Measurements from ENCODE around the gene FAM53B.
"Not testable (repeated sequence)": the region's sequence is repeated elsewhere in the genome, so short reads cannot be mapped to it uniquely, and the experiment has no call there.

Gene FAM53B

GRCh38 chr10:124619195-124619594, 125.0 kb downstream of the FAM53B start:
- DNase-seq = no peak

- DNase-seq = no peak
Measured at GRCh38 chr10:124618470-124619073, 125.6 kb downstream of the FAM53B start.

- no peak for DNase-seq
Measured at GRCh38 chr10:124616836-124617130, 127.4 kb downstream of the FAM53B start.

GRCh38 chr10:124616040-124616835, 127.9 kb downstream of the FAM53B start:
- no peak for DNase-seq

- DNase-seq = no peak
Measured at GRCh38 chr10:124615259-124615658, 128.9 kb downstream of the FAM53B start.

- DNase-seq = no peak
Measured at GRCh38 chr10:124614003-124614659, 130.0 kb downstream of the FAM53B start.

- DNase-seq = peak in 2 of 56 donors; percentile 39 to 54
Measured at GRCh38 chr10:124612611-124613498, 131.3 kb downstream of the FAM53B start.

- peak in 1 of 56 donors; percentile 50 for DNase-seq
Measured at GRCh38 chr10:124611738-124612137, 132.4 kb downstream of the FAM53B start.

GRCh38 chr10:124610851-124611250, 133.3 kb downstream of the FAM53B start:
- not testable (repeated sequence) for DNase-seq

- DNase-seq = peak in 2 of 56 donors; percentile 27
Measured at GRCh38 chr10:124610186-124610585, 134.0 kb downstream of the FAM53B start.

GRCh38 chr10:124609698-124610097, 134.5 kb downstream of the FAM53B start:
- no peak for DNase-seq

- DNase-seq = no peak
Measured at GRCh38 chr10:124608093-124608721, 136.0 kb downstream of the FAM53B start.

- DNase-seq = no peak
Measured at GRCh38 chr10:124607693-124608092, 136.5 kb downstream of the FAM53B start.

- no peak for DNase-seq
Measured at GRCh38 chr10:124606822-124607221, 137.4 kb downstream of the FAM53B start.

GRCh38 chr10:124605856-124606812, 138.0 kb downstream of the FAM53B start:
- no peak for DNase-seq

- DNase-seq = peak in 2 of 56 donors; percentile 58 to 73
Measured at GRCh38 chr10:124605481-124605855, 138.7 kb downstream of the FAM53B start.

- peak in 52 of 56 donors; percentile 32 to 90 (median 78) for DNase-seq
Measured at GRCh38 chr10:124605001-124605370, 139.2 kb downstream of the FAM53B start.

GRCh38 chr10:124604214-124605000, 139.8 kb downstream of the FAM53B start:
- peak in 28 of 56 donors; percentile 41 to 86 (median 69) for DNase-seq

Measured in nucleus accumbens (tissue), 56 donors.